ENCODE data around the gene YWHAG. TPM values are rescaled to one million over a fixed set of nuclear protein-coding genes. Genes with fewer than 3 reads are reported as not detected.

The YWHAG gene
- total and polyA plus RNA-seq, 9 of the 15 experiments (the other 6 are each of a cell fraction or from before 2014, with no cell fraction given): 30.4 to 246 (median 94.5) TPM

GRCh38 chr7:76354981-76355730 is 3.6 kb downstream of the YWHAG start:
- peaks cover 75% of the 10 kb centered on the region for H3K36me3 ChIP-seq (ENCODE audit: control insufficient read depth, insufficient read depth, low read length)
- no peak overlapping the region for H2AFZ ChIP-seq (ENCODE audit: low read depth, low read length)
- FAIRE-seq (no peak), ATAC-seq (no peak), DNase-seq (ENCODE audit: extremely low read depth in 1 of 4, low spot score in 3 of 4) (no peak)
- H3K79me2 ChIP-seq (ENCODE audit: control insufficient read depth, insufficient read depth, low read length): peaks cover 86% of the 10 kb centered on the region
- H3K27me3 ChIP-seq (ENCODE audit: control insufficient read depth in 2 of 2, insufficient read depth in 2 of 2, low read length in 2 of 2): no peaks in the 10 kb centered on the region
- 54% methylated on average over 9 of the region's 9 CpGs for WGBS (ENCODE audit: insufficient coverage, low coverage, missing lambda C conversion rate)
- in situ Hi-C loops (cut with MboI): no loop called here
- POLR2A ChIA-PET: interaction anchor here (0.7 to 3.8 kb wide), 9 partner anchors 9 to 142 kb away, joined by 3 to 15 read pairs (median 3); no protein-coding TSS in a partner anchor
- peaks cover 5% of the 10 kb centered on the region for H3K9me1 ChIP-seq (ENCODE audit: control insufficient read depth, insufficient read depth, low read length)
- peaks cover 14 to 24% of the 10 kb centered on the region in 2 experiments for H3K4me1 ChIP-seq (replicated peaks in 1 of 2; ENCODE audit: control insufficient read depth in 2 of 2, insufficient read depth in 2 of 2, low read length in 2 of 2)
- H3K27ac ChIP-seq (ENCODE audit: extremely low read depth, low read depth, low read length): no peak overlapping the region
- no peak overlapping the region; a peak in 1 of 4 replicates for H3K9ac ChIP-seq (ENCODE audit: insufficient read depth in 1 of 2, low read depth in 2 of 2, low read length in 2 of 2)
- H3K4me2 ChIP-seq (ENCODE audit: insufficient read depth, low read length): 0 out of 2 replicates have a peak overlapping the region, but pooled peaks have one; percentile 16
- H3K4me3 ChIP-seq: no peak overlapping the region
- no peaks in the 10 kb centered on the region for H3K9me3 ChIP-seq (replicated peaks; ENCODE audit: control insufficient read depth, insufficient read depth, low read depth, low read length)
- intact Hi-C loops (cut with micrococcal nuclease): no loop called here
- CTCF ChIA-PET (ENCODE audit: low intra/inter-chr PET ratio): no interaction called here
- peaks cover 51% of the 10 kb centered on the region for H4K20me1 ChIP-seq (replicated peaks; ENCODE audit: control insufficient read depth, insufficient read depth, low read length)
- no TSS peak for BruUV-seq (replicated peaks)
- TF ChIP-seq SP1 (CRISPR knock-in tag; IDR thresholded peaks at IDR 0.05) (0 out of 2 replicates have a peak, but pooled peaks have one; percentile 40), CREBBP (IDR thresholded peaks at IDR 0.05; ENCODE audit: low read depth, low read length) (no peak), TRIM24 (IDR thresholded peaks at IDR 0.05) (peak in 1 of 2 experiments; percentile 30; a peak in 2 of 4 replicates), ZNF695 (CRISPR knock-in tag; IDR thresholded peaks at IDR 0.05) (no peak), ZNF347 (CRISPR knock-in tag; IDR thresholded peaks at IDR 0.05; ENCODE audit: low read depth) (no peak), CEBPG (CRISPR knock-in tag; IDR thresholded peaks at IDR 0.05) (peak; percentile 85), CEBPG (tag; conservative IDR thresholded peaks at IDR 0.05 in 1 of 2, IDR thresholded peaks at IDR 0.05 in 1 of 2) (peak; percentile 86 to 96), CEBPB (tag; IDR thresholded peaks at IDR 0.05) (peak; percentile 99), TCF3 (CRISPR knock-in tag; IDR thresholded peaks at IDR 0.05) (no peak), ZKSCAN1 (IDR thresholded peaks at IDR 0.05; ENCODE audit: low read depth, low read length) (no peak), ZNF124 (CRISPR knock-in tag; IDR thresholded peaks at IDR 0.05) (no peak), SRF (CRISPR knock-in tag; IDR thresholded peaks at IDR 0.05) (no peak), ZNF316 (IDR thresholded peaks at IDR 0.05) (no peak), NR2F6 (CRISPR knock-in tag; IDR thresholded peaks at IDR 0.05) (no peak), SNAPC5 (CRISPR knock-in tag; IDR thresholded peaks at IDR 0.05) (no peak), ZNF146 (CRISPR knock-in tag; IDR thresholded peaks at IDR 0.05; ENCODE audit: unreplicated experiment) (no peak), GABPA (tag; conservative IDR thresholded peaks at IDR 0.05; ENCODE audit: low read depth) (no peak), ATF1 (CRISPR knock-in tag; IDR thresholded peaks at IDR 0.05) (no peak), ATF1 (tag; IDR thresholded peaks at IDR 0.05) (no peak), SAFB2 (IDR thresholded peaks at IDR 0.05; ENCODE audit: borderline replicate concordance, low read depth, low read length, severe bottlenecking) (no peak)
- TF ChIP-seq, protein P1, sequence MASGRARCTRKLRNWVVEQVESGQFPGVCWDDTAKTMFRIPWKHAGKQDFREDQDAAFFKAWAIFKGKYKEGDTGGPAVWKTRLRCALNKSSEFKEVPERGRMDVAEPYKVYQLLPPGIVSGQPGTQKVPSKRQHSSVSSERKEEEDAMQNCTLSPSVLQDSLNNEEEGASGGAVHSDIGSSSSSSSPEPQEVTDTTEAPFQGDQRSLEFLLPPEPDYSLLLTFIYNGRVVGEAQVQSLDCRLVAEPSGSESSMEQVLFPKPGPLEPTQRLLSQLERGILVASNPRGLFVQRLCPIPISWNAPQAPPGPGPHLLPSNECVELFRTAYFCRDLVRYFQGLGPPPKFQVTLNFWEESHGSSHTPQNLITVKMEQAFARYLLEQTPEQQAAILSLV (tag; IDR thresholded peaks at IDR 0.05): peak; percentile 75; the same call in 1 of the 2 replicates
- TF ChIP-seq, protein P2, sequence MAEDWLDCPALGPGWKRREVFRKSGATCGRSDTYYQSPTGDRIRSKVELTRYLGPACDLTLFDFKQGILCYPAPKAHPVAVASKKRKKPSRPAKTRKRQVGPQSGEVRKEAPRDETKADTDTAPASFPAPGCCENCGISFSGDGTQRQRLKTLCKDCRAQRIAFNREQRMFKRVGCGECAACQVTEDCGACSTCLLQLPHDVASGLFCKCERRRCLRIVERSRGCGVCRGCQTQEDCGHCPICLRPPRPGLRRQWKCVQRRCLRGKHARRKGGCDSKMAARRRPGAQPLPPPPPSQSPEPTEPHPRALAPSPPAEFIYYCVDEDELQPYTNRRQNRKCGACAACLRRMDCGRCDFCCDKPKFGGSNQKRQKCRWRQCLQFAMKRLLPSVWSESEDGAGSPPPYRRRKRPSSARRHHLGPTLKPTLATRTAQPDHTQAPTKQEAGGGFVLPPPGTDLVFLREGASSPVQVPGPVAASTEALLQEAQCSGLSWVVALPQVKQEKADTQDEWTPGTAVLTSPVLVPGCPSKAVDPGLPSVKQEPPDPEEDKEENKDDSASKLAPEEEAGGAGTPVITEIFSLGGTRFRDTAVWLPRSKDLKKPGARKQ (CRISPR knock-in tag; IDR thresholded peaks at IDR 0.05): peak; percentile 73; the same call in 1 of the 2 replicates
